Body of pancreas (tissue), 4 donors: Measurements from ENCODE around the gene ZNF628.

Experiments
- POLR2A ChIP-seq, 3 donors: fragments of 450-650 bp; IDR thresholded peaks; one replicate each; pipeline ENCODE4 v1.6.1; 2016; ENCODE audit warnings: antibody characterized with exemption in 3 of 3, mild to moderate bottlenecking in 2 of 3
- TF ChIP-seq, protein P1 (sequence below), 7 experiments: fragments of 450-650 bp in 4 of 7; fragments of 200-600 bp in 3 of 7; sonication (generic) in 3 of 7; IDR thresholded peaks; one replicate each; pipeline ENCODE4 v1.5.1; 2016 to 2019; ENCODE audit warnings: antibody characterized with exemption in 7 of 7

DNA sequence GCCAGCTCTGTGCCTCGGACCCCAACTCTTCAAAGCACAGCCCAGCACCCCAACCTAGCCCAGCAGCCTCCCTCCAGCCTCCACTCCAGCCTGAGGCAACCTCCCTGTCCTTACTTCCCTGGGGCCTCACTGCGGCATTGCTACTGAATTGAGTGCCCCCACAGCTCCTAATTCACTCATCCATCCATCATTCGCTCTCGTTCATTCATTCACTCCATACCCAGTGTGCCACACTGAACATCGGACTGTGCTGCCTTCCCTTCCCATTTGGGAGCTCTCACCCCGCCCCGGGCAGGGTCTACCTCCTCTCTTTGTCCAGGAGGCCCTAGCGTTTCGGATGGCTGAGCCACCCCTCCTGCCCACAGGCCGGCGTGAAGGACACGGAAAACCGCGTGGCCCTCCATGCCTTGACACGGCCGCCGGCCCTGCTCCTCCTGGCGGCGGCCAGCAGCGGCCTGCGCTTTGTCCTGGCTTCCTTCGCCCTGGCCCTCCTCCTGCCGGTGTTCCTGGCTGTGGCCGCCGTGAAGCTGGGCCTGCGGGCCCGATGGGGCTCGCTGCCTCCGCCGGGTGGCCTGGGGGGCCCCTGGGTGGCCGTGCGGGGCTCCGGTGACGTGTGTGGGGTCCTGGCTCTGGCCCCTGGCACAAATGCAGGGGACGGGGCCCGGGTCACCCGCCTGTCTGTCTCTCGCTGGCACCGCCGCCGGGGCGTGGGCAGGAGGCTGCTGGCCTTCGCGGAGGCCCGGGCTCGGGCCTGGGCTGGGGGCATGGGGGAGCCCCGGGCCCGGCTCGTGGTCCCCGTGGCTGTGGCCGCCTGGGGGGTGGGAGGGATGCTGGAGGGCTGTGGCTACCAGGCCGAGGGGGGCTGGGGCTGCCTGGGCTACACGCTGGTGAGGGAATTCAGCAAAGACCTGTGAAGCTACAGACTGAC, 9.9 kb downstream of the ZNF628 start:
- TF ChIP-seq, protein P1, sequence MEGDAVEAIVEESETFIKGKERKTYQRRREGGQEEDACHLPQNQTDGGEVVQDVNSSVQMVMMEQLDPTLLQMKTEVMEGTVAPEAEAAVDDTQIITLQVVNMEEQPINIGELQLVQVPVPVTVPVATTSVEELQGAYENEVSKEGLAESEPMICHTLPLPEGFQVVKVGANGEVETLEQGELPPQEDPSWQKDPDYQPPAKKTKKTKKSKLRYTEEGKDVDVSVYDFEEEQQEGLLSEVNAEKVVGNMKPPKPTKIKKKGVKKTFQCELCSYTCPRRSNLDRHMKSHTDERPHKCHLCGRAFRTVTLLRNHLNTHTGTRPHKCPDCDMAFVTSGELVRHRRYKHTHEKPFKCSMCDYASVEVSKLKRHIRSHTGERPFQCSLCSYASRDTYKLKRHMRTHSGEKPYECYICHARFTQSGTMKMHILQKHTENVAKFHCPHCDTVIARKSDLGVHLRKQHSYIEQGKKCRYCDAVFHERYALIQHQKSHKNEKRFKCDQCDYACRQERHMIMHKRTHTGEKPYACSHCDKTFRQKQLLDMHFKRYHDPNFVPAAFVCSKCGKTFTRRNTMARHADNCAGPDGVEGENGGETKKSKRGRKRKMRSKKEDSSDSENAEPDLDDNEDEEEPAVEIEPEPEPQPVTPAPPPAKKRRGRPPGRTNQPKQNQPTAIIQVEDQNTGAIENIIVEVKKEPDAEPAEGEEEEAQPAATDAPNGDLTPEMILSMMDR (IDR thresholded peaks at IDR 0.05): no peak
- no peak for TF ChIP-seq POLR2A (IDR thresholded peaks at IDR 0.05)
